RPMI7951 (cell line): ENCODE results near the gene AXL. TPM values are rescaled to one million over a fixed set of nuclear protein-coding genes. Genes with fewer than 3 reads are reported as not detected.
"Not testable (repeated sequence)": the region's sequence is repeated elsewhere in the genome, so short reads cannot be mapped to it uniquely, and the experiment has no call there.

ENCODE experiments used
- DNase-seq: peaks from one replicate; pipeline ENCODE4 v3.0.0-alpha.2; 2012; ENCODE audit warnings: low read depth
- total RNA-seq: library from RNA; depleted of rRNA; stranded (reverse); fragments of >200 nt; shearing (Covaris generic); gene quantifications from 2 replicates; pipeline ENCODE4 v1.2.3, GENCODE V29; 2014; rRNA removed

Gene AXL
- 140 and 156 TPM in 2 replicates for total RNA-seq

GRCh38 chr19:41218615-41219507 is at the start of gene AXL:
TSS of gene AXL (plus strand) at chr19:41219223. CDS start at chr19:41219393, 170 bp downstream.
- peak; percentile 89 for DNase-seq

GRCh38 chr19:41172297-41173164 is 46.5 kb upstream of the AXL start:
- no peak for DNase-seq

- no peak for DNase-seq
These were observed 44.6 kb upstream of the AXL start for GRCh38 chr19:41174297-41174928.

GRCh38 chr19:41175801-41176777 is 42.9 kb upstream of the AXL start:
- DNase-seq = peak; percentile 93

GRCh38 chr19:41180173-41180572 is 38.9 kb upstream of the AXL start:
- not testable (repeated sequence) for DNase-seq

GRCh38 chr19:41186971-41187883 is 31.8 kb upstream of the AXL start:
- no peak for DNase-seq

- DNase-seq = no peak
These were observed 31.1 kb upstream of the AXL start for GRCh38 chr19:41187884-41188279.

- DNase-seq = no peak
These were observed 29.5 kb upstream of the AXL start for GRCh38 chr19:41189425-41190065.

GRCh38 chr19:41192574-41193429 is 26.2 kb upstream of the AXL start, which contains the start of gene CYP2S1:
TSS of gene CYP2S1 (plus strand) at chr19:41193219. CDS start at chr19:41193265, 46 bp downstream.
- DNase-seq = peak; percentile 70

GRCh38 chr19:41193430-41194156 is 25.4 kb upstream of the AXL start:
- DNase-seq = no peak

GRCh38 chr19:41194157-41194552 is 24.9 kb upstream of the AXL start:
- DNase-seq = no peak

GRCh38 chr19:41195675-41196497 is 23.1 kb upstream of the AXL start:
- peak; percentile 82 for DNase-seq

- DNase-seq = no peak
These were observed 20.5 kb upstream of the AXL start for GRCh38 chr19:41198559-41198958.

GRCh38 chr19:41203371-41203770 is 15.7 kb upstream of the AXL start:
- no peak for DNase-seq

GRCh38 chr19:41204338-41204737 is 14.7 kb upstream of the AXL start:
- DNase-seq = peak; percentile 84

- peak; percentile 50 for DNase-seq
These were observed 13.0 kb upstream of the AXL start for GRCh38 chr19:41205995-41206394.

- DNase-seq = peak; percentile 29
These were observed 12.6 kb upstream of the AXL start for GRCh38 chr19:41206456-41206855.
